ENCODE measurements around the gene FOXC2.

DNA sequence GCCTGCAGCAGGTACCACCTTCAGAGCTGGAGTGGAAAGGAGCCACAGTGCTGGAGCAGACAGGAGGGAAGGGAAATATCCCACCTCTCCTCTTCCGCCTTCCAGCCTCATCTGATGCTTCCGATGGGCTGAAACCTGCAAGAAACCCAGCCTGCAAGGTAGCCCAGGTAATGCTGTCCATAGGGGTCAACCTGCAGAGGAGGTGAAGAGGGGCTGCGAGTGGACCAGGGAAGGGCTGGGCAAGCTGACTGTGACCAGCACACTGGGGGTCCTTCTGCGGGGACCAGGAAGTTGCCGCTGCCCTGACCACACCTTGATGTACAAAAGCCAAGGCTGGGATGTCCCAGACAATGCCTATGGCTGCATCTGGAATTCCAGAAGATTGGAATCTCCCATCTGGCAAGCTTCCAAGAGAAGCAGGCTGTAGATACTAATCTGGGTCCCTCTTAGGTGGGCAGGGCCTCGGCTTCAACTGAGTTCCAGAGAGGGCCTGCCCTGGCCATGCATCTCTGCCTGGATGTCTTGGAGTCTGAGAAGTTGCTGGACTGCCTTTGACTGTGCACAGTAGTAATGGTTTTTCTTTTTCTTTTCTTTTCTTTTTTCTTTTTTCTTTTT, 17.5 kb downstream of the FOXC2 start:
- no peak for TF ChIP-seq EZH2 (IDR thresholded peaks at IDR 0.05; ENCODE audit: insufficient read depth, poor library complexity, severe bottlenecking)
- no peak for TF ChIP-seq EZH2phosphoT487 (IDR thresholded peaks at IDR 0.05; ENCODE audit: insufficient read depth, low read depth)

Measured in GM23248 (cell line).